Mesendoderm (in vitro differentiated cells): ENCODE results near the gene ASTN1.

Source experiments
- DNase-seq: peaks from one replicate; pipeline ENCODE4 v3.0.0; 2013
- H2AK5ac ChIP-seq: 2 replicates; pipeline ENCODE4 v1.6.1; 2013; ENCODE audit warnings: low read length, inconsistent platforms
- H2BK120ac ChIP-seq: 2 replicates; pipeline ENCODE4 v1.6.1; 2013; ENCODE audit warnings: low read depth, mild to moderate bottlenecking, low read length, moderate library complexity, mixed read lengths
- H2BK15ac ChIP-seq: replicated peaks from 2 replicates; pipeline ENCODE4 v1.6.1; 2013; ENCODE audit warnings: low read depth, mild to moderate bottlenecking, moderate library complexity
- H2BK5ac ChIP-seq: 2 replicates; pipeline ENCODE4 v1.6.1; 2013; ENCODE audit warnings: low read length, inconsistent platforms
- H3K18ac ChIP-seq: 2 replicates; pipeline ENCODE4 v1.6.1; 2013; ENCODE audit warnings: mild to moderate bottlenecking, low read length, mixed read lengths
- H3K23ac ChIP-seq: one replicate; pipeline ENCODE4 v1.6.1; 2013; ENCODE audit warnings: low read length
- H3K27ac ChIP-seq: 2 replicates; pipeline ENCODE4 v1.5.1; 2013; ENCODE audit warnings: low read depth, mild to moderate bottlenecking, inconsistent platforms, low read length, moderate library complexity
- H3K27me3 ChIP-seq: 2 replicates; pipeline ENCODE4 v1.6.1; 2013; ENCODE audit warnings: low read length, control low read depth, mild to moderate bottlenecking, inconsistent platforms; ENCODE audit not compliant: insufficient read depth, poor library complexity
- H3K36me3 ChIP-seq: 2 replicates; pipeline ENCODE4 v1.6.1; 2013; ENCODE audit warnings: low read length, inconsistent platforms; ENCODE audit not compliant: control insufficient read depth, insufficient read depth
- H3K4ac ChIP-seq: one replicate; pipeline ENCODE4 v1.6.1; 2013; ENCODE audit warnings: low read depth, mild to moderate bottlenecking, low read length, moderate library complexity
- H3K4me1 ChIP-seq: 2 replicates; pipeline ENCODE4 v1.6.1; 2013; ENCODE audit warnings: low read depth, low read length, inconsistent platforms; ENCODE audit not compliant: control insufficient read depth
- H3K4me2 ChIP-seq: 2 replicates; pipeline ENCODE4 v1.6.1; 2013; ENCODE audit warnings: low read length
- H3K4me3 ChIP-seq: 2 replicates; pipeline ENCODE4 v1.5.1; 2013; ENCODE audit warnings: mild to moderate bottlenecking, low read length
- H3K56ac ChIP-seq: one replicate; pipeline ENCODE4 v1.6.1; 2013; ENCODE audit warnings: low read length
- H3K79me1 ChIP-seq: 2 replicates; pipeline ENCODE4 v1.6.1; 2013; ENCODE audit warnings: low read length, inconsistent platforms
- H3K79me2 ChIP-seq: 2 replicates; pipeline ENCODE4 v1.6.1; 2013; ENCODE audit warnings: mild to moderate bottlenecking, low read length; ENCODE audit not compliant: control insufficient read depth, insufficient read depth
- H3K9ac ChIP-seq: 2 replicates; pipeline ENCODE4 v1.6.1; 2013; ENCODE audit warnings: low read length, inconsistent platforms
- H4K5ac ChIP-seq: one replicate; pipeline ENCODE4 v1.6.1; 2013; ENCODE audit warnings: low read length
- H4K8ac ChIP-seq: one replicate; pipeline ENCODE4 v1.6.1; 2013; ENCODE audit warnings: low read depth, mild to moderate bottlenecking, control low read depth, low read length, moderate library complexity
- WGBS: extraction: QIAGEN DNeasy Blood & Tissue Kit; methylation state at CpG from one replicate; pipeline ENCODE4 v1.1.7; 2013; ENCODE audit warnings: low lambda C conversion rate, missing lambda C conversion rate; ENCODE audit not compliant: insufficient coverage; ENCODE audit errors: extremely low coverage; 5-methylcytosine and 5-hydroxymethylcytosine counted together

Gene ASTN1

GRCh38 chr1:177067752-177068410 lies 96.6 kb downstream of the ASTN1 start:
- Histone ChIP-seq H3K18ac (no peak overlapping the region), H3K27me3 (no peaks in the 10 kb centered on the region), H3K23ac (no peak overlapping the region), H2BK120ac (no peak overlapping the region), H3K4me1 (peaks cover 11% of the 10 kb centered on the region), H4K8ac (no peak overlapping the region), H2BK15ac (no peak overlapping the region), H2AK5ac (no peak overlapping the region), H3K4me3 (no peak overlapping the region), H3K56ac (no peak overlapping the region), H2BK5ac (no peak overlapping the region), H3K4me2 (no peak overlapping the region), H4K5ac (no peak overlapping the region), H3K9ac (no peak overlapping the region), H3K79me1 (no peaks in the 10 kb centered on the region), H3K79me2 (no peaks in the 10 kb centered on the region), H3K27ac (no peak overlapping the region), H3K4ac (no peak overlapping the region), H3K36me3 (no peaks in the 10 kb centered on the region)
- peak; percentile 21 for DNase-seq
- no CpG with 5 or more reads among the region's 7 CpGs for WGBS

GRCh38 chr1:177065430-177065829 lies 99.1 kb downstream of the ASTN1 start:
- H3K4me1 ChIP-seq: peaks cover 11% of the 10 kb centered on the region
- no peak overlapping the region for H3K27ac ChIP-seq
- H3K56ac ChIP-seq: no peak overlapping the region
- no CpG with 5 or more reads among the region's 2 CpGs for WGBS
- no peak overlapping the region for H4K5ac ChIP-seq
- no peak overlapping the region for H2BK120ac ChIP-seq
- H3K4me2 ChIP-seq: no peak overlapping the region
- H3K27me3 ChIP-seq: no peaks in the 10 kb centered on the region
- no peak overlapping the region for H3K4me3 ChIP-seq
- no peaks in the 10 kb centered on the region for H3K79me2 ChIP-seq
- H3K79me1 ChIP-seq: no peaks in the 10 kb centered on the region
- H3K9ac ChIP-seq: no peak overlapping the region
- no peaks in the 10 kb centered on the region for H3K36me3 ChIP-seq
- peak; percentile 80 for DNase-seq
- no peak overlapping the region for H4K8ac ChIP-seq
- no peak overlapping the region for H3K23ac ChIP-seq
- H3K4ac ChIP-seq: no peak overlapping the region
- H2AK5ac ChIP-seq: no peak overlapping the region
- H2BK5ac ChIP-seq: no peak overlapping the region
- no peak overlapping the region for H3K18ac ChIP-seq
- no peak overlapping the region for H2BK15ac ChIP-seq

- no CpG with 5 or more reads among the region's 6 CpGs for WGBS
Measured at GRCh38 chr1:177063648-177064047, 100.9 kb downstream of the ASTN1 start.

GRCh38 chr1:177054542-177054941 lies 110.0 kb downstream of the ASTN1 start:
- Histone ChIP-seq H2AK5ac (no peak overlapping the region), H2BK5ac (no peak overlapping the region), H2BK120ac (no peak overlapping the region), H3K4me3 (no peak overlapping the region), H3K4me2 (no peak overlapping the region), H3K4ac (no peak overlapping the region), H4K5ac (no peak overlapping the region), H2BK15ac (no peak overlapping the region), H3K4me1 (no peaks in the 10 kb centered on the region), H3K9ac (no peak overlapping the region), H3K23ac (no peak overlapping the region), H4K8ac (no peak overlapping the region), H3K79me2 (no peaks in the 10 kb centered on the region), H3K27ac (no peak overlapping the region), H3K27me3 (no peaks in the 10 kb centered on the region), H3K56ac (no peak overlapping the region), H3K36me3 (no peaks in the 10 kb centered on the region), H3K18ac (no peak overlapping the region), H3K79me1 (no peaks in the 10 kb centered on the region)
- DNase-seq: no peak

More at GRCh38 chr1:177063648-177064047, 100.9 kb downstream of the ASTN1 start:
- no peak overlapping the region for H3K9ac ChIP-seq
- no peak overlapping the region for H3K4me2 ChIP-seq
- H3K4ac ChIP-seq: no peak overlapping the region
- no peak overlapping the region for H2BK5ac ChIP-seq
- H3K36me3 ChIP-seq: no peaks in the 10 kb centered on the region
- H3K4me1 ChIP-seq: peaks cover 11% of the 10 kb centered on the region
- H2AK5ac ChIP-seq: no peak overlapping the region
- H2BK120ac ChIP-seq: no peak overlapping the region
- H3K79me2 ChIP-seq: no peaks in the 10 kb centered on the region
- no peak overlapping the region for H3K27ac ChIP-seq
- H2BK15ac ChIP-seq: no peak overlapping the region
- no peak for DNase-seq
- H3K27me3 ChIP-seq: no peaks in the 10 kb centered on the region
- H4K5ac ChIP-seq: no peak overlapping the region
- no peak overlapping the region for H3K56ac ChIP-seq
- no peak overlapping the region for H3K23ac ChIP-seq
- no peak overlapping the region for H3K18ac ChIP-seq
- no peak overlapping the region for H4K8ac ChIP-seq
- no peak overlapping the region for H3K4me3 ChIP-seq
- no peaks in the 10 kb centered on the region for H3K79me1 ChIP-seq

- no peak overlapping the region for H3K4me2 ChIP-seq
- H3K4me1 ChIP-seq: peaks cover 2% of the 10 kb centered on the region
Measured at GRCh38 chr1:177053648-177054047, 110.9 kb downstream of the ASTN1 start.

More at GRCh38 chr1:177053648-177054047, 110.9 kb downstream of the ASTN1 start:
- no peak overlapping the region for H2AK5ac ChIP-seq
- no peaks in the 10 kb centered on the region for H3K79me2 ChIP-seq
- no peaks in the 10 kb centered on the region for H3K79me1 ChIP-seq
- H3K9ac ChIP-seq: no peak overlapping the region
- H3K36me3 ChIP-seq: no peaks in the 10 kb centered on the region
- no peak overlapping the region for H3K27ac ChIP-seq
- no peaks in the 10 kb centered on the region for H3K27me3 ChIP-seq
- H2BK5ac ChIP-seq: no peak overlapping the region
- H3K56ac ChIP-seq: no peak overlapping the region
- H3K4me3 ChIP-seq: no peak overlapping the region
- H2BK15ac ChIP-seq: no peak overlapping the region
- no peak overlapping the region for H3K18ac ChIP-seq
- no CpG with 5 or more reads among the region's 3 CpGs for WGBS
- H4K8ac ChIP-seq: no peak overlapping the region
- H3K23ac ChIP-seq: no peak overlapping the region
- H3K4ac ChIP-seq: no peak overlapping the region
- DNase-seq: no peak
- no peak overlapping the region for H2BK120ac ChIP-seq
- H4K5ac ChIP-seq: no peak overlapping the region
